Erythroblast (primary cell): ENCODE results near the gene FANCD2OS.
"Not testable (repeated sequence)": the region's sequence is repeated elsewhere in the genome, so short reads cannot be mapped to it uniquely, and the experiment has no call there.

Experiments
- DNase-seq, 2 experiments: peaks; one replicate each; lab custom pipeline; 2025; lab: John Stamatoyannopoulos, UW
- GATA1 ChIP-seq: IDR thresholded peaks from 2 replicates; pipeline ENCODE4 v1.6.1; 2011; ENCODE audit warnings: low read depth, mild to moderate bottlenecking, control low read depth, low read length, moderate library complexity
- POLR2A ChIP-seq: IDR thresholded peaks from 2 replicates; pipeline ENCODE4 v1.6.1; 2011; ENCODE audit warnings: mild to moderate bottlenecking, low read length

Gene FANCD2OS

GRCh38 chr3:10122724-10123123 lies 14.7 kb upstream of the FANCD2OS start:
- no peak for DNase-seq
- TF ChIP-seq POLR2A, result no peak
- no peak for TF ChIP-seq GATA1

- DNase-seq, result no peak
- no peak for TF ChIP-seq GATA1
- TF ChIP-seq POLR2A, result no peak
Observed at GRCh38 chr3:10121064-10121463, 13.0 kb upstream of the FANCD2OS start.

- TF ChIP-seq POLR2A (no peak), GATA1 (no peak)
- no peak for DNase-seq
Observed at GRCh38 chr3:10119376-10119775, 11.3 kb upstream of the FANCD2OS start.

- no peak for TF ChIP-seq GATA1
- no peak for TF ChIP-seq POLR2A
- no peak for DNase-seq
Observed at GRCh38 chr3:10116928-10117327, 8.9 kb upstream of the FANCD2OS start.

- TF ChIP-seq POLR2A (no peak), GATA1 (no peak)
- peak in 1 of 2 experiments; percentile 71 for DNase-seq
Observed at GRCh38 chr3:10116138-10116460, 8.0 kb upstream of the FANCD2OS start.

GRCh38 chr3:10115326-10116137 lies 7.5 kb upstream of the FANCD2OS start, which contains the start of gene BRK1:
Gene BRK1, plus strand, starts transcription at chr3:10115675. Its CDS starts 27 bp downstream, at chr3:10115702.
- peak; percentile 97 for DNase-seq
- no peak for TF ChIP-seq GATA1
- TF ChIP-seq POLR2A, result peak; percentile 96

- DNase-seq, result peak; percentile 71 to 85
- no peak for TF ChIP-seq GATA1
- TF ChIP-seq POLR2A, result no peak
Observed at GRCh38 chr3:10106919-10107318, 1.1 kb downstream of the FANCD2OS start.

- TF ChIP-seq GATA1 (no peak), POLR2A (no peak)
- DNase-seq, result no peak
Observed at GRCh38 chr3:10099041-10099440, 9.0 kb downstream of the FANCD2OS start.

- TF ChIP-seq GATA1, result no peak
- no peak for TF ChIP-seq POLR2A
- DNase-seq, result no peak
Observed at GRCh38 chr3:10093678-10094077, 14.4 kb downstream of the FANCD2OS start.

GRCh38 chr3:10091387-10091786 lies 16.7 kb downstream of the FANCD2OS start:
- DNase-seq, result not testable (repeated sequence)

- DNase-seq, result not testable (repeated sequence)
Observed at GRCh38 chr3:10090774-10091173, 17.3 kb downstream of the FANCD2OS start.

- no peak for DNase-seq
- TF ChIP-seq GATA1, result no peak
- TF ChIP-seq POLR2A, result no peak
Observed at GRCh38 chr3:10090179-10090578, 17.9 kb downstream of the FANCD2OS start.

GRCh38 chr3:10088256-10088655 lies 19.8 kb downstream of the FANCD2OS start:
- TF ChIP-seq POLR2A (no peak), GATA1 (no peak)

GRCh38 chr3:10085738-10086137 lies 22.3 kb downstream of the FANCD2OS start:
- no peak for DNase-seq
- no peak for TF ChIP-seq GATA1
- TF ChIP-seq POLR2A, result no peak

More at GRCh38 chr3:10088256-10088655, 19.8 kb downstream of the FANCD2OS start:
- DNase-seq, result no peak

GRCh38 chr3:10081871-10082270 lies 26.2 kb downstream of the FANCD2OS start:
- no peak for DNase-seq
- TF ChIP-seq GATA1 (no peak), POLR2A (no peak)
